ENCODE data around the gene PA2G4. TPM values are rescaled to one million over a fixed set of nuclear protein-coding genes. Genes with fewer than 3 reads are reported as not detected.

Gene PA2G4
- total and polyA plus RNA-seq, 2 of the 4 experiments (the other 2 are of a cell fraction) = 158 to 198 TPM

GRCh38 chr12:56104815-56105608 is 653 bp downstream of the PA2G4 start:
- Histone ChIP-seq H2BK15ac (ENCODE audit: low read depth, low read length) (no peak overlapping the region), H3K9ac (ENCODE audit: low read depth, low read length) (peak overlapping the region; percentile 97), H2AK5ac (ENCODE audit: low read depth, low read length) (peak overlapping the region; percentile 85), H4K8ac (ENCODE audit: low read depth in 2 of 2, low read length in 2 of 2) (peak overlapping the region; percentile 85; a peak in 3 of 4 replicates), H3K9me3 (ENCODE audit: control insufficient read depth, insufficient read depth, low read length) (no peaks in the 10 kb centered on the region), H3K79me1 (ENCODE audit: low read depth in 1 of 2, low read length in 2 of 2) (peaks cover 15 to 24% of the 10 kb centered on the region in 2 experiments; a peak in 3 of 4 replicates), H3K4me2 (ENCODE audit: low read depth, low read length) (peak overlapping the region; percentile 90), H2BK5ac (ENCODE audit: low read depth, low read length, poor library complexity, severe bottlenecking) (peak overlapping the region; percentile 78), H3K23ac (ENCODE audit: low read depth, low read length) (peak overlapping the region; percentile 91), H3K4me1 (ENCODE audit: control insufficient read depth, insufficient read depth, low read length) (peaks cover 5% of the 10 kb centered on the region; the same call in 1 of the 2 replicates), H4K91ac (ENCODE audit: insufficient read depth, low read depth, low read length) (peak overlapping the region; percentile 85; the same call in 1 of the 2 replicates), H3K4ac (ENCODE audit: low read depth, low read length) (peak overlapping the region; percentile 89), H3K27ac (ENCODE audit: insufficient read depth, low read length) (peak overlapping the region; percentile 94), H3K9me1 (ENCODE audit: insufficient read depth, low read length) (0 out of 2 replicates have a peak, but pooled peaks cover 2% of the 10 kb centered on the region), H2BK20ac (ENCODE audit: low read depth, low read length) (no peak overlapping the region), H3K14ac (replicated peaks; ENCODE audit: low read depth, low read length) (peak overlapping the region; percentile 86), H2AFZ (replicated peaks; ENCODE audit: low read length, poor library complexity) (peak overlapping the region; percentile 95), H3K27me3 (ENCODE audit: control insufficient read depth, insufficient read depth, low read length) (no peaks in the 10 kb centered on the region), H2AK9ac (replicated peaks; ENCODE audit: low read depth, low read length, poor library complexity) (peak overlapping the region; percentile 68), H3K18ac (ENCODE audit: low read depth, low read length) (no peak overlapping the region; the same call in 1 of the 2 replicates), H3K56ac (ENCODE audit: extremely low read depth, insufficient read depth, low read length) (peak overlapping the region; percentile 63), H3K36me3 (ENCODE audit: control insufficient read depth, insufficient read depth, low read length) (peaks cover 21% of the 10 kb centered on the region), H3K4me3 (ENCODE audit: insufficient read depth, low read depth, low read length) (peak overlapping the region; percentile 88), H2BK120ac (ENCODE audit: low read depth, low read length) (peak overlapping the region; percentile 8; the same call in 1 of the 2 replicates), H4K20me1 (ENCODE audit: insufficient read depth, low read length) (peaks cover 12% of the 10 kb centered on the region), H4K5ac (ENCODE audit: low read depth, low read length) (peak overlapping the region; percentile 70)
- in situ Hi-C loops (cut with MboI; ENCODE audit: low sequenced_read_pairs) = no loop called here
- no peak for DNase-seq
- peak; percentile 24 for ATAC-seq (ENCODE audit: low read depth)
- CTCF ChIA-PET = interaction anchor here (0.6 to 1.7 kb wide), 4 partner anchors 16 to 58 kb away, joined by 3 to 5 read pairs (median 3); no protein-coding TSS in a partner anchor
- intact Hi-C loops (cut with micrococcal nuclease) = loop anchor here (1.0 to 10.0 kb wide), 5 partner anchors 26 to 367 kb away; partner anchors contain the start of genes ORMDL2, SARNP and SUOX
- dilution Hi-C loops (cut with HindIII; ENCODE audit: low sequenced_read_pairs, unreplicated experiment) = no loop called here
- 0% methylated on average over 30 of the region's 40 CpGs; no CpG with 5 or more reads in 1 of the 2 experiments for WGBS, 2 experiments (ENCODE audit: extremely low coverage in 2 of 2, insufficient read length in 1 of 2)
- BruUV-seq (replicated peaks) = no TSS peak
- POLR2A ChIA-PET (ENCODE audit: unreplicated experiment) = interaction anchor here (1.0 to 1.6 kb wide), 2 partner anchors 12 to 18 kb away, joined by 4 to 14 read pairs; partner anchors contain the start of gene RPL41
- peak; percentile 8; the same call in 1 of the 2 replicates for TF ChIP-seq CTCF (conservative IDR thresholded peaks at IDR 0.05; ENCODE audit: low read depth, low read length)
- TF ChIP-seq FOS (IDR thresholded peaks at IDR 0.05; ENCODE audit: low read depth, low read length) = no peak
- TF ChIP-seq NFE2L2 (IDR thresholded peaks at IDR 0.05; ENCODE audit: low read depth, low read length) = no peak
- TF ChIP-seq MAZ (IDR thresholded peaks at IDR 0.05; ENCODE audit: borderline replicate concordance, low read depth, low read length) = no peak
- TF ChIP-seq RAD21 (IDR thresholded peaks at IDR 0.05; ENCODE audit: low read length) = peak; percentile 1; the same call in 1 of the 2 replicates
- TF ChIP-seq RCOR1 (IDR thresholded peaks at IDR 0.05; ENCODE audit: insufficient replicate concordance, low read length) = no peak
- no peak for TF ChIP-seq MAFK (IDR thresholded peaks at IDR 0.05; ENCODE audit: low read depth, low read length)
- no peak for TF ChIP-seq POLR2A (IDR thresholded peaks at IDR 0.05; ENCODE audit: low read depth, low read length)
- no peak for TF ChIP-seq ELK1 (IDR thresholded peaks at IDR 0.05; ENCODE audit: borderline replicate concordance, low read depth, low read length)
- peak; percentile 90 for TF ChIP-seq MXI1 (IDR thresholded peaks at IDR 0.05; ENCODE audit: borderline replicate concordance, low read depth, low read length)
- TF ChIP-seq USF2 (IDR thresholded peaks at IDR 0.05; ENCODE audit: low read depth, low read length) = peak; percentile 19; the same call in 1 of the 2 replicates
- TF ChIP-seq SMC3 (IDR thresholded peaks at IDR 0.05; ENCODE audit: low read depth, low read length) = no peak; the same call in 1 of the 2 replicates
- no peak for TF ChIP-seq CEBPB (IDR thresholded peaks at IDR 0.05; ENCODE audit: low read depth, low read length)
